ENCODE data around the gene FOXRED2. TPM values are rescaled to one million over a fixed set of nuclear protein-coding genes. Genes with fewer than 3 reads are reported as not detected.

Gene FOXRED2
- total and polyA plus RNA-seq, 2 donors (not counting 1 experiment from before 2014, with no cell fraction given): 3.3 to 3.8 TPM

GRCh38 chr22:36467042-36467810, 39.6 kb downstream of the FOXRED2 start:
- Histone ChIP-seq H3K9ac (ENCODE audit: insufficient read depth, low read length) (peak overlapping the region; percentile 64), H3K27ac (ENCODE audit: insufficient read depth, low read length) (peak overlapping the region; percentile 99), H3K4me3 (replicated peaks in 1 of 4; ENCODE audit: control extremely low read depth in 1 of 4, insufficient read depth in 1 of 4, low read depth in 3 of 4, low read length in 4 of 4) (peak overlapping the region in 2 of 4 experiments; percentile 2 to 30), H3K9me3 (ENCODE audit: control insufficient read depth, insufficient read depth, low read depth, low read length) (no peaks in the 10 kb centered on the region), H3K4me1 (ENCODE audit: control insufficient read depth, extremely low read depth, insufficient read depth, low read length) (peaks cover 64% of the 10 kb centered on the region), H3K4me2 (ENCODE audit: extremely low read depth, insufficient read depth, low read length) (peak overlapping the region; percentile 92), H2AFZ (ENCODE audit: low read length) (no peak overlapping the region), H3K36me3 (ENCODE audit: control insufficient read depth, insufficient read depth, low read length) (peaks cover 4% of the 10 kb centered on the region), H3K79me2 (ENCODE audit: control insufficient read depth, insufficient read depth, low read length) (peaks cover 18% of the 10 kb centered on the region), H4K20me1 (ENCODE audit: control insufficient read depth, extremely low read depth, insufficient read depth, low read length) (no peaks in the 10 kb centered on the region), H3K27me3 (ENCODE audit: control insufficient read depth, insufficient read depth, low read length) (no peaks in the 10 kb centered on the region)
- TF ChIP-seq CTCF (conservative IDR thresholded peaks at IDR 0.05 in 1 of 2, IDR thresholded peaks at IDR 0.05 in 1 of 2; ENCODE audit: low read depth in 1 of 2, low read length in 2 of 2) (no peak), EZH2 (IDR thresholded peaks at IDR 0.05; ENCODE audit: low read length, missing control alignments) (no peak)
- DNase-seq (ENCODE audit: low read depth in 2 of 2): peak; percentile 91 to 94

- H3K9ac ChIP-seq (ENCODE audit: insufficient read depth, low read length): peak overlapping the region; percentile 4
- no peak overlapping the region for H3K4me2 ChIP-seq (ENCODE audit: extremely low read depth, insufficient read depth, low read length)
- TF ChIP-seq EZH2 (IDR thresholded peaks at IDR 0.05; ENCODE audit: low read length, missing control alignments): no peak
- TF ChIP-seq CTCF (conservative IDR thresholded peaks at IDR 0.05 in 1 of 2, IDR thresholded peaks at IDR 0.05 in 1 of 2; ENCODE audit: low read depth in 1 of 2, low read length in 2 of 2): no peak
- H3K4me1 ChIP-seq (ENCODE audit: control insufficient read depth, extremely low read depth, insufficient read depth, low read length): peaks cover 64% of the 10 kb centered on the region
- H2AFZ ChIP-seq (ENCODE audit: low read length): no peak overlapping the region
- no peaks in the 10 kb centered on the region for H3K27me3 ChIP-seq (ENCODE audit: control insufficient read depth, insufficient read depth, low read length)
- H3K36me3 ChIP-seq (ENCODE audit: control insufficient read depth, insufficient read depth, low read length): peaks cover 4% of the 10 kb centered on the region
- no peaks in the 10 kb centered on the region for H3K9me3 ChIP-seq (ENCODE audit: control insufficient read depth, insufficient read depth, low read depth, low read length)
- H4K20me1 ChIP-seq (ENCODE audit: control insufficient read depth, extremely low read depth, insufficient read depth, low read length): no peaks in the 10 kb centered on the region
- peak overlapping the region; percentile 99 for H3K27ac ChIP-seq (ENCODE audit: insufficient read depth, low read length)
- DNase-seq (ENCODE audit: low read depth in 2 of 2): no peak
- H3K79me2 ChIP-seq (ENCODE audit: control insufficient read depth, insufficient read depth, low read length): peaks cover 18% of the 10 kb centered on the region
- no peak overlapping the region for H3K4me3 ChIP-seq (replicated peaks in 1 of 4; ENCODE audit: control extremely low read depth in 1 of 4, insufficient read depth in 1 of 4, low read depth in 3 of 4, low read length in 4 of 4)
Observed at GRCh38 chr22:36466258-36466657, 40.6 kb downstream of the FOXRED2 start.

- TF ChIP-seq EZH2 (IDR thresholded peaks at IDR 0.05; ENCODE audit: low read length, missing control alignments) (no peak), CTCF (conservative IDR thresholded peaks at IDR 0.05 in 1 of 2, IDR thresholded peaks at IDR 0.05 in 1 of 2; ENCODE audit: low read depth in 1 of 2, low read length in 2 of 2) (no peak)
- peak overlapping the region; percentile 99 for H3K27ac ChIP-seq (ENCODE audit: insufficient read depth, low read length)
- H3K9me3 ChIP-seq (ENCODE audit: control insufficient read depth, insufficient read depth, low read depth, low read length): no peaks in the 10 kb centered on the region
- H3K4me1 ChIP-seq (ENCODE audit: control insufficient read depth, extremely low read depth, insufficient read depth, low read length): peaks cover 58% of the 10 kb centered on the region
- H3K9ac ChIP-seq (ENCODE audit: insufficient read depth, low read length): peak overlapping the region; percentile 1
- peak overlapping the region; percentile 3 for H3K4me2 ChIP-seq (ENCODE audit: extremely low read depth, insufficient read depth, low read length)
- H3K36me3 ChIP-seq (ENCODE audit: control insufficient read depth, insufficient read depth, low read length): peaks cover 4% of the 10 kb centered on the region
- H4K20me1 ChIP-seq (ENCODE audit: control insufficient read depth, extremely low read depth, insufficient read depth, low read length): no peaks in the 10 kb centered on the region
- H3K79me2 ChIP-seq (ENCODE audit: control insufficient read depth, insufficient read depth, low read length): peaks cover 17% of the 10 kb centered on the region
- H3K27me3 ChIP-seq (ENCODE audit: control insufficient read depth, insufficient read depth, low read length): no peaks in the 10 kb centered on the region
- no peak overlapping the region for H3K4me3 ChIP-seq (replicated peaks in 1 of 4; ENCODE audit: control extremely low read depth in 1 of 4, insufficient read depth in 1 of 4, low read depth in 3 of 4, low read length in 4 of 4)
- no peak overlapping the region for H2AFZ ChIP-seq (ENCODE audit: low read length)
- DNase-seq (ENCODE audit: low read depth in 2 of 2): peak; percentile 95 to 96
Observed at GRCh38 chr22:36465232-36466021, 41.4 kb downstream of the FOXRED2 start.
